Measurements from ENCODE around the gene RYR1. TPM values are rescaled to one million over a fixed set of nuclear protein-coding genes. Genes with fewer than 3 reads are reported as not detected.

The RYR1 gene
- polyA plus RNA-seq (ENCODE audit: insufficient read length in 4 of 4) = 10 to 100 TPM in 1 of 4 donors, 1 to 10 TPM in 3; 4.0 to 11.9 (median 4.9) TPM

DNA sequence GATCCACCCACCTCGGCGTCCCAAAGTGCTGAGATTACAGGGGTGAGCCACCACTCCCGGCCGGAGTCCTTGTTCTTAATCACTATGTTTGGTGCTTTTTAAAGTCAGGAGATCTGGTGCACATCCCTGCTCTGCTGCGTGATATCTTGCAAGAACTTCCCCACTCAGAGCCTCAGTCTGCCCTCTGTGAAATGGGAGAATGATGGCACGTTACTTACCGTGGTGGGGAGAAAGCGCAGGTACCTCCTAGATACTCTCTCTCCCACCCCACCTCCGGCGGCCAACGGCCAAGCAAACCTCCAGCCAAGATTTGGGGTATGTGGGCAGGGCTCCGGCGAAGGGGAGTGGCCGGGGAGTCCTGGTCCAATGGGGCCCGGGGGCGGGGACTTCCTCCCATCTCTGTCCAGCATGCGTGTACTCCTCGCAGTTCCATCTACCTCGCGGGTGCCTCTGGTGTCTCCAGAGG lies at the start of gene RYR1:
Gene RYR1, plus strand, starts transcription at position 424 of the 466 bp plus-strand sequence. CDS start 139 bp downstream, outside the sequence.
- no peak for DNase-seq (ENCODE audit: low read depth in 4 of 4, low spot score in 3 of 4)

DNA sequence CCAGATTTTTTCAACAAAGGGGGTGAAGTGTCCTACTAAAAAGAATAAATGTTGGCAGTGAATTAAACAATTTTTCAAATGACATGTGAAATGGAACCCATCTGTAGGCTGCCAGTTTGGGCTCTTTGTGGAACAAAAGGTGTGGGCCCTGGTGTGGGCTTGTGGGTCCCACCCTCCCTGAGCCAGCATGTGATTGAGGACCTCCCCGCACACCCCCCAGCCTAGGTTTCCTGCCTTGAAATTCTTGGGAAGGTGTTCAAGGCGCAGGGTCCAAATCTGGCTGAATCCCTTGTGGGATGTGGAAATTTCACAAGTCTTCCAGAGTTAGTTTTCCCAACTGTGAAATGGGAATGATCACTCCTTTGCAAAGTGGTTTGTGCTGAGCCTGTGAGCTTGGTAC lies 49.7 kb upstream of the RYR1 start:
- DNase-seq (ENCODE audit: low read depth in 4 of 4, low spot score in 3 of 4) = no peak

DNA sequence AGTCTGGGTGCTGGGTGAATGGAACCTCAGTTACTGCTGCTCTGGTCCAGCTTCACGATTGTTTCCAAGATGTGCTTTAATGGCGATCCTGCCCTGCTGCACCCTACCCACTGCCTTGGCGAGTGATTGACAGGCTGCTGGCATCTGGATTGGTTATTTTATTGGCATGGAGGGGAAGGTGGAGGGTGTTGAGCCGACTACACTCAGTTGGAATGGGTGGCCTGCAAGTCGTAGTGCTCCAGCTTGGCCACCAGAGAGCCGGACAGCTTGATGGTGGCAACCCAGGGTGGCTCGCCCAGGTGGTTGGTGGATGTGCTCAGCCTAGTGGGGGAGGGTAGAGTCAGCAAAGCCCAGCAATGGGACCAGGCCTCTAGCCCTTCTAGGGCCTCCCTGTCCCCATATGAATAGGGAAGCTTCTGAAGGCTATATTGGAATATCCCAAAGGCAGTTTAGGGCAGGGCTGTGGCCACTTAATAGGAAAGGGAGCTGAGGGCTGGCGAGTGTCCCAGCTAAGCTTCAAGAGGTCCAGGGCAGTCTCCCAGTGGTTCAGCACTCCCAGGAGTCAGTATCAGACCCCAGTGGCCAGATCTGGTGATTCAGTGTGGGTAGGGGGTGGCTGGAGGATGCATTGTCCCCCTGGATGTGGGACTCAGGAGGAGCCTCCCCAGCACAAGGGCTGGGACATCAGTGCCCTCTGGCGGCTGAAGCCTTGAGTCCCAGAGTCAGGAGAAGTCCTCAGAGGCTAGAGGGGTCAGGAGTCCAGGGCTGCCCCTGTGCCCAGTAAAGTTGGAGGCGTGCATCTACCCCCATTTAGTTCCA lies 49.1 kb upstream of the RYR1 start:
- DNase-seq (ENCODE audit: low read depth in 4 of 4, low spot score in 3 of 4) = no peak

DNA sequence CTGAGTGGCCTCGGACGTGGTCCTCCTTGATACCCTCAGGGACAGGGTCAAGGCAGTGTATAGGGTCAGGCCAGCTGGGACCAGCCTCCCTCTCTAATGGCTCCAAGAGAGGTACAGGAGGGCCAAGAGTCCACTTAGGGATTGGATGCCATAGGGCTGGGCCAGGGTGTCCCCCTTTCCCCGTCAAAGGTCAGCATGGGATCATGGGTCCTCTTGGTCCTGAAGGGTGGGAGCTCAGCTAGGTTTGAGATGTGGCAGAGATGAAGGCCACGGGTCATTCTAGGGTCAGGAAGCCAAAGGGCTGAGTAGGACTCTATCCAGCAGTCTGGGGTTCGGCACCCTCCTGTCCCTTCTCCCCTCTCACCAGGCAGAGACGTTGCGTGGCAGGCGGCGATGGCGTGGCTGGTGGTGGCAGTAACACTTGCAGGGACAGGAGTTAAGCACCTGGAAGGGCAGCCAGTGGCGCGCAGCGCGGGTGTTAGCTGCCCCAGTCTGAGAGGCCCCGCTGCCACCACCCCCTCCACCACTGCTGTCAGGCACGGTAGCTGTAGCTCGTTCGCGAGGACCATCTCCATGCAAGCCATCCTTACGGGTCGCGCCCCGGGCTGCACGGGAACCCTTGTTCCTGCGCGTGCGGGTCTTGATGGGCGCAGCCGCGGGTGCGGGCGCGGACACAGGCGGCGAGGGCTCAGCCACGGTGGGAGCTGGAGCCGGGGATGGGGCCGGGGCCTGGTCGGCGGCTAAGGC lies 48.3 kb upstream of the RYR1 start:
- no peak for DNase-seq (ENCODE audit: low read depth in 4 of 4, low spot score in 3 of 4)

DNA sequence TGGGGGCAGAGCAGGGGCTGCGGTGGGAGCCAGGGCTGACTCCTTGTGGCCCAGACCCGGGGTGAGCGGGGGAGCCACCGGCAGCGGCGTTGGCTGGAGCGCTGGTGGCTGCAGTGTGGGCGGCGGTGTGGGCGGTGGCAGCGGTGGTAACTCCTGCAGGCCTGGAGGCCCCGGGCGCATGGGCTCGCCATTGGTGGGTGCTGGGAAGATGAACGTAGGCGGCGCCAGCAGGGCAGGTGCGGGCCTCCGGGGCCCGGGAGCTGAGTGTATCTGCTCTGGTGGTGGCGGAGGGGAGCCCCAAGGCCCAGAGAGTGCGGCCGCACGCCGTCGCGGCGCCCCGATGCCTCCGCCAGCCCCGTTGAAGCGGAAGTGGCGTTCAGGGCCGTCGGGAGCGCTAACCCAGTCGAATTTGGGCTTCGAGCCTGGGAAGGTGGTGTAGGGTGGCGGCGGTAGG lies 47.7 kb upstream of the RYR1 start:
- DNase-seq (ENCODE audit: low read depth in 4 of 4, low spot score in 3 of 4) = no peak

DNA sequence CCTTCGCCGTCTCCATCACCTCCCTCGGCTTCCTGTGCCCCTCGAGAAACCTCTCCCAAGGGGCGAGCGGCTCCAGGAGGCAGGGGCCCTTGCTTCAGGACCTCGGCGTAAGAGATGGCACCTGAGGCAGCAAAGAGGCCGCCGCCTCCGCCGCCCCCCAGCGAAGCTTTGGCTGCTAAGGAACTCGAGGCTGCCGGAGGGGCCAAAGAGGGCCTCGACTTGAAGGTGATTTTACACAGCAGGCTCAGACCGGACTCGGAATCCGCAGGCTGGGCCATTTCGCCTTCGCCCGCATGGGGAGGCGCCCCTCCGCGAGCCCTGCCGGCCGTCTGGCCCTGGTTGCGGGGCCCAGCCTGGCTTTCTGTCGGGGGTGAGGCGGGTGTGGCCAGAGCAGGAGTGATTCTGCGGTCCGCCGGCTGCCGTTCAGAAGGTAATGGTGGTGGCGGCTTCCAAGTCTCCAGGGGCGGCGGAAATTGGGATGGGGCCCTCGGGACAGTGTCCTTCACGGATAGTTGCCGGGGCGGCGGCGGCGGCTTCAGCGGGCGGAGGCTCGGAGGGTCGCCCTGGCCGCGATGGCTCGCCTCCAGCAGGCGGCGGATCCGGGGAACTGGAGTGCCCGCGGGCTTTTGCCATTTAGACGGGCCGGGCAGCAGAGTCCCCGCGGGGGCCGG lies 47.1 kb upstream of the RYR1 start:
- DNase-seq (ENCODE audit: low read depth in 4 of 4, low spot score in 3 of 4) = no peak

DNA sequence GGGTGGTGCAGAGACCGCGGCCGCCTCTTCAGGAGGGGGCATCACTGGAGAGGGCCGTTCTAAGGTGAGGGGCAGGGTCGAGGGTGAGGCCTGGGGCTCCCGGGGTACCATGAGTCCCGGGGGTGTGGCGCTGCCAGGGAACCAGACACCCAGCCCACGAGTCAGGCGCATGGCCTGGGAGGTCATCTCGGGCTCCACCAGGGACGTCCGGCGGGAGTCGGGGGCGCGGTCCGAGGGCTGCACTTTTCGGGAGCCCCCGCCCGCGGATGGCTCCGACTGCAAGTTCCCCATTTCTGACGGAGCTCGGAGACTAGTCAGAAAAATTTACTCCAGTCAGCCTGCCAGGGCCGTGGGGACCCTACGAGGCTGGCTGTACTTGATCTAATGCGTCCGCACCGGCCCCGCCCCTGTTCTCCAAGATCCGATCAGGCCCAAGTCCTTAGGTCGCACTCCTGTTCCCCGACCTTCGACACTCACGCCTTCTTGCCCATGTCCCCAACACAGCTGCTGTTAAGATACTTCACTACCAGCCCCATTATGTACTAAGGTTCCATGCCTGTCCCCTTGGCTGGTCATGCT lies 46.4 kb upstream of the RYR1 start:
- no peak for DNase-seq (ENCODE audit: low read depth in 4 of 4, low spot score in 3 of 4)

DNA sequence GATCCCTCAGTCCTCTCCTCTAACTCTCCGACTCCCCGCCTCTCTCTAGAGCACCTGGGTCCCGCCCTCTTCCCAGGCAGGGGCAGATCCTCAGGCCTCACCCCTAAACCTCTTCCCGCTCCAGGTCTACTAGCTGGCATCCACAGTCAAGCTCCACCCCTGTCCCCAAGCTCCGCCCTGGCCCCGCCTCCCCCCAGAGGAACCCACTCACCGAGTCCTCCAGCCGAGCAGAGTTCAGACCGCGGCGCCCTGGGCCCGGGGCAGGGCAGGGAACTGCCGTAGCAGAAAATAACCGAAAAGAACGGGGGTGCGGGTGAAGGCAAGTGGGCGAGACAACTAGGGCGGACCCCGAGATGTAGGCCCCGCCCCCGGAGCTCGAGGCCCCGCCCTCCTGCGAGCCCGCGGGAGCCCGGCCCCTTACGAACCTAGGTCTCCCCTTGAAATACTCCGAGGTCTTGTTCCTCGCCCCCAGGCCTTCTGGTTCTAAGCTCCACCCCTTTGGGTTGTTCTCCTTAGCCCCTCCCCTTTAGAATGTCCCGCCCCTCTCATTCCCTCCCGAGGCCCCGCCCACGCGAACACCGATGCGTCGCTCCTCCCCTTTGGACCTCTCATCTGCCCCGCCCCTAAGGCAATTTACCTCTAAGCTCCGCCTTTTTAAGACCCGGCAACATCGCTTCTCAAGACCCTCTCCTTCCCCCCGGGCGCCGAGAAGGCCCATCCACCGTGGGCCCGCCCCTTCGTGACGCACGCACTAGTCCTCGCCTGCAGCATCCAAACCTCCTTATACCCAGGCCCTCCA lies 45.7 kb upstream of the RYR1 start, which contains the start of gene GGN:
Gene GGN, minus strand, starts transcription at position 485 of the 799 bp plus-strand sequence. CDS start 773 bp downstream, outside the sequence.
- DNase-seq (ENCODE audit: low read depth in 4 of 4, low spot score in 3 of 4) = peak in 2 of 4 donors; percentile 44 to 49

DNA sequence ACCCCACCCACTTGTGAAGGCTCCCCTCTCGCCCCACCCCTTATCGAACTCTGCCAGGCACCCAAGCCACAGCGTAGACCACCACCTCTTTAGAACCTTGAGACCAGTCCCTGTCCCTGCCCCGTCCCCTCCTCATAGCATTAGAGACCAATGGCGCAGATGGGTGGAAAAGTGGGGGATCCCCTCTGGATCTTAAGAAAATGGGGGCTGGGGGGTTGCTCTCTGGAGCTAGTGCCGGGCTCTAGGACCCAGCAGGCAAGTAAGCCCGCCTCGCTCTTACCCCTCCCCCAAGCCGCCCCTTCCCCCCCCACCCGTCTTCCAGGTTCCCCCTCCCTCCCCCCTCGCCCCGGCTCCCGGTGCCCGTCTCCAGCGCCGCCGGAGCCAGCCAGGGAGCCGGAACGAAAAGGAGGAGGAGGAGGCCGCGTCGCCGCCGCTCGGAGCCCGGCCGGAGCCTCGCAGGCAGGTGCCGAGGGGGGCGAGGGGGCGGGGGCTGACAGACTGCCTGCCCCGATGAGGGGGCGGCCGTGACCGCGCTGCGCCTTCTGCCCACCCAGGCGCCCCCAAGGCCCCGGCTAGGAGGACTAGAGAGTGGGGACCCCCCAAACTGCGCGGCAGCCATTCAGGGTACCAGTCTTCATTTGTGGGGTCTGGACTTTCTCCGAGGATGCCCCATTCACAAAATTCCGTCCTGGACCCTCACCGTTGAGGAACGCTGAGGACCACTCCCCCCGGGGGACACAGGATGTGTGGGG lies 45.0 kb upstream of the RYR1 start, which contains the start of gene SPRED3:
Gene SPRED3, plus strand, starts transcription at position 349 of the 752 bp plus-strand sequence. CDS start 1,606 bp downstream, outside the sequence.
- DNase-seq (ENCODE audit: low read depth in 4 of 4, low spot score in 3 of 4) = peak in 1 of 4 donors; percentile 33

DNA sequence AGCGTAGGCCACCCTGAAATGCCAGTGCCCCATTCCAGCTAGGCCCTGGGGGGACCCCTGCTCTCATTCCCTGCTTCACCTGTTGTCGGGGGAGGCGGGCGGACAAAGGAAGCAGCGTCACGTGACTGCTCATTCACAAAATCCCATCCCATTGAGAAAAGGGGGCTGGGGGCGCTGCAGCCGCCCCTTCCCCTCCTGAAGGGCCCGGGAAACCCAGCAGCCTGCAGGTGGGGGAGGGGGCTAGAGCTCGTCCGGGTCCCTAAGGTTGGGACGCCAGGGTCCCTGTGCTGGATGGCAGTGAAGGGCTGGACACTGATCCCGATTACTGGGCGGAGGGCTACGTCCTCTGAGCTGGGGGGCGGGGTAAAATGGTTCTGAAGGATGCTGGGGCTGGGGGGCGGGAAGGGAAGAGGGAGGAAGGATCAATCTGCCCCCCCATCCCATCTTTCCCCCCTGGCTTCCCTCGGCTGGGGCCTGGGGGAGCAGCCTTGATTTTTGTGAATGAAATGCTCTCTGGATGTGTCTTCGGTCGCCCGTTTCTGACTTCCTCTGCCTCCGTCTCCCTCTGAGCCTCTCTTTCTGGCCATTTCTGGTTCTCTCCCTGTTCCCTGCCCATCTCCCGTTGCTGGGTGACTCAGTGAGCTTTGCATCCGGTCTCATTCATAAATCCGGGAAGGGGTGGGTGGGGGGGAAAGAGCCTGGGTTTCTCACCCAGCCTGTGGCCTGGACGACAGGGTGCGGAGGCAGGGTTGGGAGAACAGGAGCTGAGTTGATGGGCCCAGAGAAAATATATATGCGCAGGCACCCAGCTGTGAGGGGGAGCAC lies 44.2 kb upstream of the RYR1 start:
- no peak for DNase-seq (ENCODE audit: low read depth in 4 of 4, low spot score in 3 of 4)

DNA sequence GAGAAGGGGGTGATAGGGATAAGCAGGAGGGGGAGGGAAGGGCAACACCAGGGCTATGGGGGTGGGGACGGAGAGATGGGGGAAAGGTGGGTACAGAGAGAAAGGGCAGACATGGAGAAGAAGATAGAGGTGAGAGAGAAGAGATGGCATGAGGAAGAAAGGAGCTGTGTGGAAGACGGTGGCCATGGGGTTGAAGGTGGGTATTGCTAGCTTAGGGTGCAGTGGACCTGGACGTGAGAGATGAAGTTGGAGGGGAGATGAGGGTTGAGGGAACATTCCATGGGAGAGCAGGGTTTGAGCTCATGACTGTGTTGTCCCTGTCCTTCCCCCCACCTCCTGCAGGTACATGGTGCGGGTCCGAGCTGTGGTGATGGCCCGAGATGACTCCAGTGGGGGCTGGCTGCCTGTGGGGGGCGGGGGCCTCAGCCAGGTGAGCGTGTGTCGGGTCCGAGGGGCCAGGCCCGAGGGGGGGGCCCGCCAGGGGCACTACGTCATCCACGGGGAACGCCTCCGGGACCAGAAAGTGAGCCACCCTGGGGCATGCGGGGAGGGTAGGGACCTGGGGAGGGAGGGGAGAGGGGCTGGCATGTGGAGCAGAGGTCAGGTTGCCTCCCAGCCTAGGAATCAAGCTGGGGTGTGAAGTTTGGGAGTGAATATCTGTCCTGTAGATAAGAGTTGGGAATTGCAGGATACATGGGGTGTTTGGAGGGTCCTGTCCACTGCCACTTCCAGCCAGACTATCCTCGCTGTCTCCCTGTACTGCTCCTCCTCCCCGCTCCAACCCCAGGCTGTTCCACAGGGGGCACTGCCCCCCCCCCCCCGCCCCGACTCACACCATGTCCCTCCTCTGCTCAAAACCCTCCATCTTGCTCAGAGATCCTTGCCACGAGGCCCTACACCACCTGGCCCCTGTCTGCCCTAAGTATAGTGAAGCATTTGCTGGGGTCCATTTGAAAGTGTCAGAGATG lies 43.2 kb upstream of the RYR1 start:
- no peak for DNase-seq (ENCODE audit: low read depth in 4 of 4, low spot score in 3 of 4)

DNA sequence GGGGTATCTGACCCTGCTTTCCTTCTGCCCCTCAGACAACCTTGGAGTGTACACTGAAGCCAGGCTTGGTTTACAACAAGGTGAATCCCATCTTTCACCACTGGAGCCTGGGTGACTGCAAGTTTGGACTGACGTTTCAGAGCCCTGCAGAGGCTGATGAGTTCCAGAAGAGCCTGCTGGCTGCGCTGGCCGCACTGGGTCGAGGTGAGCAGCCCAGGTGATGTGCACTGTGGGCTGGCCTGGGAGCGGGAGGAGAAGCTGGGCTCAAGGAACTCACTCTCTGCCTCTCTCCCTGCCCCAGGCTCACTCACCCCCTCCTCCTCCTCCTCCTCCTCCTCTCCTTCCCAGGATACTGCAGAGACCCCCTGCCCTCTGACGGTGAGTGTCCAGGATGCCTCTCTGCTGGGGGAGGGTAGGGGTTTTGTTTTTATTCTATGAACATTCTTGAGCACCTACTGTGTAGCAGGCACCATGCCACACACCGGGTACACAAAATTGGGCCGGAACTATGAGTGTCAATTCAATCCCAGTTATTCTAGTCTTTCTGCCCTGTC lies 41.5 kb upstream of the RYR1 start:
- no peak for DNase-seq (ENCODE audit: low read depth in 4 of 4, low spot score in 3 of 4)

DNA sequence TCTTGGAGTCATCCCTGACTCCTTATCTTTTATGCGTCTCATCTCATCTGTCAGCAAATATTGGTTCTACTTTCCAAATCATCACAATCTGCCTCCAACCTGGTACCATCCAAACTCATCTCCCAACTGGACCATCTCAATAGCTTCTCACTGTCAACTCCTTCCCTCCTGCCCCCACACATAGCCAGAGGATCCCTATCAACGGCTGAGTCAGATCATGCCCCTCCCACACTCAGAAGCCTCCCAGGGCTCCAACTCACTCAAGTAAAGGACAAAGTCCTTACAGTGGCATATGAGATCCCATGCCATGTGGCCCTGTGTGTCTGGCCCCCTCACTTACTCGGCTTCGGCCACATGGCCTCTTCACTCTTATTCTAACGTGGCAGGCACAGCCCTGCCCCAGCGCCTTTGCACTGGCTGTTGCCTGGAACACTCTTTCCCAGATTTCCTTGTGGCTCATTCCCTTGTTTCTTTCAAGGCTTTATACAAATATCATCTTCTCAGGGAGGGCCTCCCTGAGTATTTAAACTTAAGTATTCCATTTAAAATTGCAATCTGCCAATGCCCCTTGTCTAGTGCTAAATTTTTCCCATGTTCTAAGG lies 40.7 kb upstream of the RYR1 start:
- DNase-seq (ENCODE audit: low read depth in 4 of 4, low spot score in 3 of 4) = no peak

DNA sequence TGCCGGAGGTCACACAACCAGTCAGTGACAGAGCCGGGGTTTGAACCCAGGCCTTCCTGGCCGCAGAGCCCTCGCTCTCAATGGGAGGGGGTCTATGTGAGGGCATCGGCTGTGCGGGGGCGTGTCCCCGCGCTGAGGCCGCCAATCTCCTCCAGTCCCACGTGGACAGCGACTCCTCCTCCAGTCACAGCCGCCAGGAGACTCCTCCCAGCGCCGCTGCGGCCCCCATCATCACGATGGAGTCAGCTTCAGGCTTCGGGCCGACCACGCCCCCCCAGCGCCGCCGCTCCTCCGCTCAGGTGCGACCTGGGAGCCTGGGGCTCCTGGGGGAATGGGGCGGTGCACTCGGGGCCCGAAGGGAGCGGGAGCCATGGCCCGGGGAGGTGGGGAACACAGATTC lies 39.0 kb upstream of the RYR1 start:
- no peak for DNase-seq (ENCODE audit: low read depth in 4 of 4, low spot score in 3 of 4)

DNA sequence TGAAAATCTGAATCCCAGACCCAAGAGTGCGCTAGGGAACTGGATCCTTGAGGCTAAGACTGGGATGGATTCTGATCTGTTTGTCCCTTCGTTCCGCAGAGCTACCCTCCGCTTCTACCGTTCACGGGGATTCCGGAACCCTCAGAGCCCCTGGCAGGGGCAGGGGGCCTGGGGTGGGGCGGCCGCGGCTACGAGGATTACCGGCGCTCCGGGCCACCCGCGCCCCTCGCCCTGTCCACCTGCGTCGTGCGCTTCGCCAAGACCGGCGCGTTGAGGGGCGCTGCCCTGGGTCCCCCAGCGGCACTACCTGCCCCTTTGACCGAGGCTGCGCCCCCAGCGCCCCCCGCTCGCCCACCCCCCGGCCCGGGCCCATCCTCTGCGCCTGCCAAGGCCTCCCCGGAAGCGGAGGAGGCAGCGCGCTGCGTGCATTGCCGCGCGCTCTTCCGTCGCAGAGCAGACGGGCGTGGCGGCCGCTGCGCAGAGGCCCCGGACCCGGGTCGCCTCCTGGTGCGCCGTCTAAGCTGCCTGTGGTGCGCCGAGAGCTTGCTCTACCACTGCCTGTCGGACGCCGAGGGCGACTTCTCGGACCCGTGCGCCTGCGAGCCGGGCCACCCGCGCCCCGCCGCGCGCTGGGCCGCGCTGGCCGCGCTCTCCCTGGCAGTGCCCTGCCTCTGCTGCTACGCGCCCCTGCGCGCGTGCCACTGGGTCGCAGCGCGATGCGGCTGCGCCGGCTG lies 37.9 kb upstream of the RYR1 start:
- no peak for DNase-seq (ENCODE audit: low read depth in 4 of 4, low spot score in 3 of 4)

Measured in left renal pelvis (tissue), 4 donors.